Measurements from ENCODE around the gene SALL1. TPM values are rescaled to one million over a fixed set of nuclear protein-coding genes. Genes with fewer than 3 reads are reported as not detected.

SALL1 gene
- total and polyA plus RNA-seq, 2 donors (not counting 3 experiments of a cell fraction or from before 2014, with no cell fraction given), result not detected

DNA sequence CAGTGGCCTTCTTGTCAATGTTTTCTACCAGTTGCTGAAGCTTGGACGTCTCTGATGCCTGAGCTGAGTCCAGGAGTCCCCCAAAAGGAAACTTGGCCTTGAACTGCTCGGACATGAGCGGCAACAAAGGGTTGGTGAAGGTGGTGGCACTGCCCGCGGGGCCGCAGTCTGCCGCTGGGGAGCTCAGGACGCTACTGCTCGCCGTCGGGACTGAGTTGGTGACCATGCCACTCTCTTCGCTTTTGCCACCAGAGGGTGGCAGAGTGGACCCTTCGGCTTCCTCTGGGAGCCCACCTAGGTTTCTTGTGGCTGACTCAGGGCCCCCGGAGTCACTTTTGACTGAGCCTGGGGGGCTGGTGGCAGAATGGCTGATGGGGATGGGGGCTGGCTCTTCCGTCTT, 11.0 kb downstream of the SALL1 start:
- Histone ChIP-seq H3K79me2 (ENCODE audit: control insufficient read depth, insufficient read depth, low read length) (no peaks in the 10 kb centered on the region), H2AFZ (ENCODE audit: low read depth, low read length) (no peak overlapping the region), H3K36me3 (ENCODE audit: control insufficient read depth in 2 of 2, extremely low read depth in 1 of 2, insufficient read depth in 2 of 2, low read length in 2 of 2) (no peaks in the 10 kb centered on the region), H3K9me3 (replicated peaks; ENCODE audit: control insufficient read depth, insufficient read depth, low read length) (no peaks in the 10 kb centered on the region), H3K4me1 (ENCODE audit: control insufficient read depth, extremely low read depth, insufficient read depth, low read length) (no peaks in the 10 kb centered on the region), H4K20me1 (replicated peaks; ENCODE audit: control insufficient read depth, extremely low read depth, insufficient read depth, low read length) (no peaks in the 10 kb centered on the region), H3K9ac (replicated peaks; ENCODE audit: extremely low read depth, insufficient read depth, low read length) (no peak overlapping the region), H3K4me3 (replicated peaks in 1 of 3; ENCODE audit: insufficient read depth in 1 of 3, low read depth in 1 of 3, low read length in 3 of 3) (no peak overlapping the region), H3K27me3 (ENCODE audit: control insufficient read depth in 2 of 2, insufficient read depth in 2 of 2, low read length in 2 of 2) (no peaks in the 10 kb centered on the region), H3K27ac (ENCODE audit: insufficient read depth, low read depth, low read length) (no peak overlapping the region), H3K4me2 (ENCODE audit: insufficient read depth, low read length) (no peak overlapping the region), H3K9me1 (replicated peaks; ENCODE audit: control insufficient read depth, extremely low read depth, insufficient read depth, low read length) (no peaks in the 10 kb centered on the region)
- no peak for FAIRE-seq
- no TSS peak for BruUV-seq (replicated peaks)
- intact Hi-C loops (cut with micrococcal nuclease), result no loop called here
- dilution Hi-C loops (cut with MboI; ENCODE audit: extremely low pct_ligation_motif_present, low sequenced_read_pairs), result no loop called here
- no peak for DNase-seq (ENCODE audit: low read depth, low spot score)
- TF ChIP-seq FOS (IDR thresholded peaks at IDR 0.05; ENCODE audit: borderline replicate concordance, insufficient read depth, low read length) (no peak), JUN (IDR thresholded peaks at IDR 0.05; ENCODE audit: borderline replicate concordance, insufficient read depth, insufficient read length, low read depth) (no peak), MAX (IDR thresholded peaks at IDR 0.05; ENCODE audit: insufficient read depth, insufficient read length) (no peak), EZH2 (IDR thresholded peaks at IDR 0.05; ENCODE audit: borderline replicate concordance, low read depth, low read length, severe bottlenecking) (no peak), POLR2AphosphoS5 (IDR thresholded peaks at IDR 0.05; ENCODE audit: insufficient read depth, low read depth, low read length) (no peak), GATA2 (IDR thresholded peaks at IDR 0.05; ENCODE audit: insufficient read depth, insufficient read length, low read depth, low read length) (no peak), MYC (IDR thresholded peaks at IDR 0.05; ENCODE audit: low read depth, low read length) (no peak), POLR2A (IDR thresholded peaks at IDR 0.05; ENCODE audit: low read depth, low read length) (no peak)
- TF ChIP-seq, protein P1, sequence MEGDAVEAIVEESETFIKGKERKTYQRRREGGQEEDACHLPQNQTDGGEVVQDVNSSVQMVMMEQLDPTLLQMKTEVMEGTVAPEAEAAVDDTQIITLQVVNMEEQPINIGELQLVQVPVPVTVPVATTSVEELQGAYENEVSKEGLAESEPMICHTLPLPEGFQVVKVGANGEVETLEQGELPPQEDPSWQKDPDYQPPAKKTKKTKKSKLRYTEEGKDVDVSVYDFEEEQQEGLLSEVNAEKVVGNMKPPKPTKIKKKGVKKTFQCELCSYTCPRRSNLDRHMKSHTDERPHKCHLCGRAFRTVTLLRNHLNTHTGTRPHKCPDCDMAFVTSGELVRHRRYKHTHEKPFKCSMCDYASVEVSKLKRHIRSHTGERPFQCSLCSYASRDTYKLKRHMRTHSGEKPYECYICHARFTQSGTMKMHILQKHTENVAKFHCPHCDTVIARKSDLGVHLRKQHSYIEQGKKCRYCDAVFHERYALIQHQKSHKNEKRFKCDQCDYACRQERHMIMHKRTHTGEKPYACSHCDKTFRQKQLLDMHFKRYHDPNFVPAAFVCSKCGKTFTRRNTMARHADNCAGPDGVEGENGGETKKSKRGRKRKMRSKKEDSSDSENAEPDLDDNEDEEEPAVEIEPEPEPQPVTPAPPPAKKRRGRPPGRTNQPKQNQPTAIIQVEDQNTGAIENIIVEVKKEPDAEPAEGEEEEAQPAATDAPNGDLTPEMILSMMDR (IDR thresholded peaks at IDR 0.05; ENCODE audit: extremely low read depth in 1 of 2, insufficient read depth in 1 of 2, low read depth in 1 of 2, low read length in 2 of 2), result no peak
- ChIA-PET CTCF (no interaction called here), POLR2A (no interaction called here)
